Activated CD4-positive, alpha-beta T cell treated with anti-CD3 and anti-CD28 coated beads, Interleukin-2, amount 50 U/mL, for 24 hours (primary cell): Measurements from ENCODE around the gene KCNA5.

Experiments
- DNase-seq, 2 donors: peaks; one replicate each; pipeline ENCODE4 v3.0.0-alpha.2; 2020; ENCODE audit warnings: low read depth in 1 of 2, low spot score in 1 of 2

KCNA5 gene

GRCh38 chr12:5043589-5044419 is at the start of gene KCNA5:
KCNA5 (plus strand) TSS chr12:5043879; CDS start chr12:5044148, 269 bp downstream.
- no peak for DNase-seq

GRCh38 chr12:4994622-4995021 is 49.1 kb upstream of the KCNA5 start:
- DNase-seq: no peak

- DNase-seq: no peak
Measured at GRCh38 chr12:4996714-4997113, 47.0 kb upstream of the KCNA5 start.

- DNase-seq: no peak
Measured at GRCh38 chr12:4997939-4998338, 45.7 kb upstream of the KCNA5 start.

GRCh38 chr12:5000204-5000603 is 43.5 kb upstream of the KCNA5 start:
- no peak for DNase-seq

GRCh38 chr12:5000658-5001385 is 42.9 kb upstream of the KCNA5 start:
- no peak for DNase-seq

GRCh38 chr12:5003025-5003666 is 40.5 kb upstream of the KCNA5 start:
- peak in 1 of 2 donors; percentile 2 for DNase-seq

GRCh38 chr12:5008661-5009060 is 35.0 kb upstream of the KCNA5 start:
- DNase-seq: no peak

- DNase-seq: no peak
Measured at GRCh38 chr12:5010151-5010550, 33.5 kb upstream of the KCNA5 start.

- no peak for DNase-seq
Measured at GRCh38 chr12:5012337-5012736, 31.3 kb upstream of the KCNA5 start.

GRCh38 chr12:5013266-5013730 is 30.4 kb upstream of the KCNA5 start:
- DNase-seq: no peak

- DNase-seq: no peak
Measured at GRCh38 chr12:5014269-5014668, 29.4 kb upstream of the KCNA5 start.

- DNase-seq: no peak
Measured at GRCh38 chr12:5015711-5016492, 27.8 kb upstream of the KCNA5 start.

GRCh38 chr12:5016526-5016925 is 27.2 kb upstream of the KCNA5 start:
- DNase-seq: no peak

GRCh38 chr12:5017638-5018348 is 25.9 kb upstream of the KCNA5 start:
- DNase-seq: no peak

GRCh38 chr12:5018677-5019076 is 25.0 kb upstream of the KCNA5 start:
- DNase-seq: no peak

GRCh38 chr12:5022025-5022424 is 21.7 kb upstream of the KCNA5 start:
- DNase-seq: no peak

GRCh38 chr12:5022465-5023061 is 21.1 kb upstream of the KCNA5 start:
- DNase-seq: peak in 1 of 2 donors; percentile 11

GRCh38 chr12:5023842-5024241 is 19.8 kb upstream of the KCNA5 start:
- no peak for DNase-seq

- DNase-seq: no peak
Measured at GRCh38 chr12:5026342-5026938, 17.2 kb upstream of the KCNA5 start.
